Hepatocyte (in vitro differentiated cells): ENCODE data around the gene GPR101. TPM values are rescaled to one million over a fixed set of nuclear protein-coding genes. Genes with fewer than 3 reads are reported as not detected.

Experiments used
- DNase-seq: peaks from one replicate; pipeline ENCODE4 v3.0.0-alpha.2; 2016; ENCODE audit warnings: low spot score
- H2AFZ ChIP-seq: fragments of 200-600 bp; sonication (generic); 2 replicates; pipeline ENCODE4 v1.6.0; 2016; ENCODE audit warnings: antibody characterized with exemption, mild to moderate bottlenecking
- H3K27ac ChIP-seq: fragments of 200-600 bp; sonication (generic); 2 replicates; pipeline ENCODE4 v1.5.1; 2016; ENCODE audit warnings: mild to moderate bottlenecking
- H3K27me3 ChIP-seq: fragments of 200-600 bp; sonication (generic); 2 replicates; pipeline ENCODE4 v1.6.1; 2016
- H3K36me3 ChIP-seq: fragments of 200-600 bp; sonication (generic); replicated peaks from 2 replicates; pipeline ENCODE4 v1.5.1; 2016; ENCODE audit warnings: low read depth; ENCODE audit not compliant: insufficient read depth
- H3K4me1 ChIP-seq: fragments of 200-600 bp; sonication (generic); 2 replicates; pipeline ENCODE4 v1.5.1; 2016; ENCODE audit warnings: mild to moderate bottlenecking, moderate library complexity; ENCODE audit not compliant: insufficient read depth
- H3K4me2 ChIP-seq: fragments of 200-600 bp; sonication (generic); 2 replicates; pipeline ENCODE4 v1.6.0; 2016
- H3K4me3 ChIP-seq: fragments of 200-600 bp; sonication (generic); 2 replicates; pipeline ENCODE4 v1.5.1; 2016; ENCODE audit warnings: mild to moderate bottlenecking
- H3K79me2 ChIP-seq: fragments of 200-600 bp; sonication (generic); 2 replicates; pipeline ENCODE4 v1.6.0; 2017; ENCODE audit warnings: mild to moderate bottlenecking
- H3K9me2 ChIP-seq: fragments of 200-600 bp; sonication (generic); replicated peaks from 2 replicates; pipeline ENCODE4 v1.6.0; 2017; ENCODE audit warnings: mild to moderate bottlenecking; ENCODE audit not compliant: insufficient read depth
- H3K9me3 ChIP-seq: fragments of 200-600 bp; sonication (generic); 2 replicates; pipeline ENCODE4 v1.5.1; 2016; ENCODE audit warnings: low read depth, mild to moderate bottlenecking
- H4K20me1 ChIP-seq: fragments of 200-600 bp; sonication (generic); 2 replicates; pipeline ENCODE4 v1.6.0; 2016; ENCODE audit warnings: mild to moderate bottlenecking; ENCODE audit not compliant: insufficient read depth, poor library complexity, severe bottlenecking
- EZH2 ChIP-seq: fragments of 200-600 bp; sonication (generic); IDR thresholded peaks from 2 replicates; pipeline ENCODE4 v1.6.1; 2016; ENCODE audit warnings: antibody characterized with exemption, mild to moderate bottlenecking, borderline replicate concordance
- EZH2phosphoT487 ChIP-seq: fragments of 200-600 bp; sonication (generic); IDR thresholded peaks from one replicate; pipeline ENCODE4 v1.6.1; 2018; ENCODE audit warnings: antibody characterized with exemption, mild to moderate bottlenecking, low read depth, moderate library complexity; ENCODE audit not compliant: unreplicated experiment, severe bottlenecking
- WGBS: methylation state at CpG from one replicate; pipeline ENCODE4 v1.1.6; 2016; ENCODE audit warnings: low lambda C conversion rate; ENCODE audit errors: missing lambda C conversion rate; 5-methylcytosine and 5-hydroxymethylcytosine counted together
- polyA plus RNA-seq: library from polyadenylated mRNA; unstranded; fragments of >200 nt; fragmentation: Nextera tagmentation; extraction: Ambion mirVana; gene quantifications from 2 replicates; pipeline ENCODE4 v1.2.1, GENCODE V29; 2016
- total RNA-seq: library from RNA; depleted of rRNA; stranded (reverse); fragments of >200 nt; gene quantifications from 2 replicates; pipeline ENCODE4 v1.2.3, GENCODE V29; 2014
- TF ChIP-seq, protein P1 (sequence below): fragments of 200-600 bp; sonication (generic); IDR thresholded peaks from 2 replicates; pipeline ENCODE4 v1.5.1; 2016; ENCODE audit warnings: antibody characterized with exemption, mild to moderate bottlenecking; ENCODE audit not compliant: poor library complexity

GPR101 gene
- total and polyA plus RNA-seq, 2 experiments from 2014 or later, result 0.25 TPM; not detected in 1

DNA sequence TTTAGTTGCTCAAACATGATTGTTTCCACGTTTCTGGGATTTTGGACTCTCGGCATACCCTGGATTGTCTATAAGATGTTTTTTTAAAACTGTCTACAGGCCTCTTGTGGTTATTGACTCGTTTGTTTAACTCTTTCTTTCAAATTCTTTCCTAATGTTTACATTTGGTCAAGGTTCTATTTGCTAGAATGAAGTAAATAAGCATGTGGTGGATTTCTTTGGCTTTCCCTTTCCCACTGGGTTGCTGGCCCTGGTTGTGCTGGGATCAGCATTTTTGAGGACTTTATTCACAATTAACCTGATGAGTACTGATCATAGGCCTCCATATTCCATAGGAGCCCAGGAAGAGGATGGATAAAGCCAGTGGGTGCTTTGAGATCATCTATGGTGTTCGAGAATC, 11.1 kb upstream of the GPR101 start:
- Histone ChIP-seq H3K4me1 (no peaks in the 10 kb centered on the region), H3K79me2 (no peaks in the 10 kb centered on the region), H4K20me1 (no peaks in the 10 kb centered on the region), H3K27ac (no peak overlapping the region), H3K4me3 (no peak overlapping the region), H3K27me3 (peaks cover 2% of the 10 kb centered on the region), H3K9me3 (no peaks in the 10 kb centered on the region), H2AFZ (no peak overlapping the region), H3K4me2 (no peak overlapping the region), H3K9me2 (no peaks in the 10 kb centered on the region), H3K36me3 (no peaks in the 10 kb centered on the region)
- DNase-seq, result no peak
- 48% methylated on average over 4 of the region's 4 CpGs for WGBS
- no peak for TF ChIP-seq EZH2phosphoT487
- TF ChIP-seq, protein P1, sequence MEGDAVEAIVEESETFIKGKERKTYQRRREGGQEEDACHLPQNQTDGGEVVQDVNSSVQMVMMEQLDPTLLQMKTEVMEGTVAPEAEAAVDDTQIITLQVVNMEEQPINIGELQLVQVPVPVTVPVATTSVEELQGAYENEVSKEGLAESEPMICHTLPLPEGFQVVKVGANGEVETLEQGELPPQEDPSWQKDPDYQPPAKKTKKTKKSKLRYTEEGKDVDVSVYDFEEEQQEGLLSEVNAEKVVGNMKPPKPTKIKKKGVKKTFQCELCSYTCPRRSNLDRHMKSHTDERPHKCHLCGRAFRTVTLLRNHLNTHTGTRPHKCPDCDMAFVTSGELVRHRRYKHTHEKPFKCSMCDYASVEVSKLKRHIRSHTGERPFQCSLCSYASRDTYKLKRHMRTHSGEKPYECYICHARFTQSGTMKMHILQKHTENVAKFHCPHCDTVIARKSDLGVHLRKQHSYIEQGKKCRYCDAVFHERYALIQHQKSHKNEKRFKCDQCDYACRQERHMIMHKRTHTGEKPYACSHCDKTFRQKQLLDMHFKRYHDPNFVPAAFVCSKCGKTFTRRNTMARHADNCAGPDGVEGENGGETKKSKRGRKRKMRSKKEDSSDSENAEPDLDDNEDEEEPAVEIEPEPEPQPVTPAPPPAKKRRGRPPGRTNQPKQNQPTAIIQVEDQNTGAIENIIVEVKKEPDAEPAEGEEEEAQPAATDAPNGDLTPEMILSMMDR, result no peak
- no peak for TF ChIP-seq EZH2

DNA sequence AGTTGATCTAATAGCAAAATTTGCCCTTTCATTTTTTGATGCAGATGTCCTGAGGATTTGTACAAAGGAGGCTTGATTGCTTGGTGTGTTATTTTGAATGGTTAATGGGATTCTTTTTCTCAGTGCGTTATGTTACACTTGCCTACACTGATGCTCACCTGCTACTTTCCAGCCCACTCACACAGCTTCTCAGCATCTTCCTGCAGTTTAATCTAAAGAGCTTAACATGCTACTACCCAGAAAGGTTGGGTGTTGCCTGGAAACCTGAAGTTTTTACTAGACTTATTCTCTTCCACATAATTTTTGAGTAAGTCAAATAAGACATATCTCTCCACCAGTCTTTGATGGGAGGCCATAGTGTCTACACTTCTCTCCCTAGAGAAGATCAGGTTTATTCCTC, 9.9 kb upstream of the GPR101 start:
- no peak for DNase-seq
- TF ChIP-seq, protein P1, result no peak
- TF ChIP-seq EZH2, result no peak
- TF ChIP-seq EZH2phosphoT487, result no peak

GRCh38 chrX:137041329-137041728, 7.5 kb upstream of the GPR101 start:
- WGBS, result 85% methylated on average over 3 of the region's 3 CpGs
- H3K9me2 ChIP-seq, result no peaks in the 10 kb centered on the region

More for the DNA sequence above, 9.9 kb upstream of the GPR101 start:
- Histone ChIP-seq H2AFZ (no peak overlapping the region), H3K4me1 (no peaks in the 10 kb centered on the region), H3K4me2 (no peak overlapping the region), H3K79me2 (no peaks in the 10 kb centered on the region), H3K9me3 (no peaks in the 10 kb centered on the region), H3K27me3 (peaks cover 8% of the 10 kb centered on the region), H3K27ac (no peak overlapping the region), H3K4me3 (no peak overlapping the region), H3K9me2 (no peaks in the 10 kb centered on the region), H3K36me3 (no peaks in the 10 kb centered on the region), H4K20me1 (no peaks in the 10 kb centered on the region)
- 86% methylated on average over 1 of the region's 1 CpG for WGBS

More at GRCh38 chrX:137041329-137041728, 7.5 kb upstream of the GPR101 start:
- Histone ChIP-seq H3K36me3 (no peaks in the 10 kb centered on the region), H3K79me2 (no peaks in the 10 kb centered on the region), H3K4me2 (no peak overlapping the region), H3K4me1 (no peaks in the 10 kb centered on the region), H3K9me3 (no peaks in the 10 kb centered on the region), H2AFZ (no peak overlapping the region), H3K27me3 (peaks cover 23% of the 10 kb centered on the region), H3K27ac (no peak overlapping the region), H4K20me1 (no peaks in the 10 kb centered on the region), H3K4me3 (no peak overlapping the region)
- TF ChIP-seq EZH2, result no peak
- TF ChIP-seq, protein P1, result no peak
- no peak for TF ChIP-seq EZH2phosphoT487
- DNase-seq, result no peak
